Natural killer cell (primary cell): ENCODE results near the gene NFKBIA. TPM values are rescaled to one million over a fixed set of nuclear protein-coding genes. Genes with fewer than 3 reads are reported as not detected.
"Not testable (repeated sequence)": the region's sequence is repeated elsewhere in the genome, so short reads cannot be mapped to it uniquely, and the experiment has no call there.

ENCODE experiments used
- ATAC-seq, 3 donors: fragments of 150-1000 bp in 2 of 3; fragments of 200-7000 bp in 1 of 3; cut with Tn5 transposase; 1 replicate in 1 of 3; 2 replicates in 2 of 3; pipeline ENCODE4 v1.10.0; 2021; ENCODE audit warnings: mild to moderate bottlenecking in 2 of 3, moderate library complexity in 2 of 3
- DNase-seq, 2 donors: peaks; one replicate each; pipeline versions ENCODE4 v3.0.0 to v3.0.0-alpha.2; 2013 to 2021; ENCODE audit warnings: mixed read lengths in 1 of 2
- H3K27ac ChIP-seq: one replicate; pipeline ENCODE4 v1.5.1; 2013; ENCODE audit warnings: mild to moderate bottlenecking, low read length
- H3K27me3 ChIP-seq: one replicate; pipeline ENCODE4 v1.6.1; 2013; ENCODE audit warnings: low read length; ENCODE audit not compliant: control insufficient read depth, insufficient read depth
- H3K36me3 ChIP-seq: one replicate; pipeline ENCODE4 v1.6.1; 2013; ENCODE audit warnings: low read length; ENCODE audit not compliant: control insufficient read depth, insufficient read depth
- H3K4me1 ChIP-seq: one replicate; pipeline ENCODE4 v1.6.1; 2013; ENCODE audit warnings: low read length; ENCODE audit not compliant: control insufficient read depth, insufficient read depth
- H3K4me3 ChIP-seq: one replicate; pipeline ENCODE4 v1.5.1; 2013; ENCODE audit warnings: low read length
- H3K9me3 ChIP-seq: one replicate; pipeline ENCODE4 v1.6.1; 2013; ENCODE audit warnings: low read length; ENCODE audit not compliant: control insufficient read depth, insufficient read depth
- H3K27ac Mint-ChIP-seq, 2 donors: one replicate each; pipeline ENCODE4 v1.8.0; 2022; ENCODE audit warnings: mild to moderate bottlenecking in 2 of 2, mixed read lengths in 2 of 2, moderate library complexity in 1 of 2
- H3K27me3 Mint-ChIP-seq, 2 donors: one replicate each; pipeline ENCODE4 v1.8.0; 2022; ENCODE audit warnings: low read depth in 2 of 2, mixed read lengths in 2 of 2
- H3K36me3 Mint-ChIP-seq: one replicate; pipeline ENCODE4 v1.8.0; 2022; ENCODE audit warnings: mixed read lengths
- H3K4me1 Mint-ChIP-seq, 2 donors: one replicate each; pipeline ENCODE4 v1.8.0; 2022; ENCODE audit warnings: mixed read lengths in 2 of 2
- H3K4me3 Mint-ChIP-seq: one replicate; pipeline ENCODE4 v1.8.0; 2022; ENCODE audit warnings: mild to moderate bottlenecking, moderate library complexity, mixed read lengths
- H3K9me3 Mint-ChIP-seq, 2 donors: one replicate each; pipeline ENCODE4 v1.8.0; 2022; ENCODE audit warnings: mixed read lengths in 2 of 2
- CTCF ChIP-seq: fragments of 200-600 bp; IDR thresholded peaks from one replicate; pipeline ENCODE4 v1.8.0; 2022; ENCODE audit warnings: antibody characterized with exemption
- WGBS: methylation state at CpG from one replicate; pipeline ENCODE4 v1.1.7; 2013; ENCODE audit warnings: missing lambda C conversion rate; ENCODE audit not compliant: insufficient coverage; 5-methylcytosine and 5-hydroxymethylcytosine counted together
- intact Hi-C: fragments of 100-400 bp; cut with micrococcal nuclease; formaldehyde crosslinking; loops from one replicate; pipeline ENCODE4 v1.14.2; 2022
- total RNA-seq, 4 donors: library from RNA; stranded (reverse); fragments of 120-200 nt in 1 of 4; gene quantifications; one replicate each; pipeline versions ENCODE4 v1.2.3 to v1.2.4, GENCODE V29; 2013 to 2022

Gene NFKBIA
- total RNA-seq, 3 donors from 2014 or later (not counting 1 experiment from before 2014, with no cell fraction given), result 2,039 to 3,339 (median 2,499) TPM

DNA sequence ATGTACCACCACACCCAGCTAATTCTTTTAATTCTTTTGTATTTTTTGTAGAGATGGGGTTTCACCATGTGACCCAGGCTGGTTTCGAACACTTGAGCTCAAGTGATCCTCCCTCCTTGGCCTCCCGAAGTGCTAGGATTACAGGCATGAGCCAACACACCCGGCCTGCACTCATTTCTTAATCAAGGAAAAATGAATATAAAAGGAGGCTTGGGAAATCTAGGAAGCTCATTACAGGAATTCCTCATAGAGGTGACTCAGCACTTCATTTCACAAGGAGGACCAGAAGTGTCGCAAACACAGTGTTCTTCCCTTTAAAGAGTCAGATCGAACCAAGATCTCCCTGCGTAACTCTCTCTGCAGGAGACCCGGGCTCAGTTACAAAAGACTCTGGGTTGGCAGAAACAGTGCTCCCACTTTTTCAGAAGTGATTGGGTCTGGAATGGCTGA is 30.3 kb downstream of the NFKBIA start:
- no peaks in the 10 kb centered on the region for H3K4me1 ChIP-seq
- H3K4me3 Mint-ChIP-seq, result no peak overlapping the region
- H3K27ac Mint-ChIP-seq, result no peak overlapping the region
- intact Hi-C loops, result no loop called here
- DNase-seq (no peak), ATAC-seq (no peak)
- TF ChIP-seq CTCF, result no peak
- peaks cover 7% of the 10 kb centered on the region for H3K36me3 Mint-ChIP-seq
- no peak overlapping the region for H3K27ac ChIP-seq
- no peaks in the 10 kb centered on the region for H3K4me1 Mint-ChIP-seq
- no peaks in the 10 kb centered on the region for H3K27me3 ChIP-seq
- no peaks in the 10 kb centered on the region for H3K36me3 ChIP-seq
- H3K9me3 ChIP-seq, result peaks cover 3% of the 10 kb centered on the region
- H3K9me3 Mint-ChIP-seq, result peaks cover 0 to 4% of the 10 kb centered on the region in 2 donors
- WGBS, result 69% methylated on average over 7 of the region's 7 CpGs
- H3K27me3 Mint-ChIP-seq, result no peaks in the 10 kb centered on the region
- H3K4me3 ChIP-seq, result no peak overlapping the region

GRCh38 chr14:35373208-35373607 is 31.3 kb downstream of the NFKBIA start:
- H3K27ac Mint-ChIP-seq, H3K27ac ChIP-seq, H3K4me1 ChIP-seq, H3K4me1 Mint-ChIP-seq, DNase-seq, ATAC-seq, H3K27me3 Mint-ChIP-seq, intact Hi-C loops, H3K4me3 ChIP-seq, H3K4me3 Mint-ChIP-seq, H3K36me3 ChIP-seq, H3K9me3 Mint-ChIP-seq, H3K36me3 Mint-ChIP-seq, H3K9me3 ChIP-seq, H3K27me3 ChIP-seq: not testable (repeated sequence)
- 92% methylated on average over 11 of the region's 11 CpGs for WGBS

- Mint-ChIP-seq H3K4me1 (peaks cover 24% of the 10 kb centered on the region in 2 donors), H3K27ac (no peak overlapping the region)
Observed at GRCh38 chr14:35370969-35371368, 33.6 kb downstream of the NFKBIA start.

GRCh38 chr14:35369701-35370191 is 34.8 kb downstream of the NFKBIA start:
- Histone ChIP-seq H3K9me3 (peaks cover 3% of the 10 kb centered on the region), H3K27ac (no peak overlapping the region), H3K4me3 (no peak overlapping the region), H3K4me1 (peaks cover 38% of the 10 kb centered on the region), H3K27me3 (no peaks in the 10 kb centered on the region), H3K36me3 (no peaks in the 10 kb centered on the region)
- peaks cover 0 to 4% of the 10 kb centered on the region in 2 donors for H3K9me3 Mint-ChIP-seq
- no peak for TF ChIP-seq CTCF
- no peak for DNase-seq
- no peak overlapping the region for H3K4me3 Mint-ChIP-seq
- no peaks in the 10 kb centered on the region for H3K27me3 Mint-ChIP-seq
- peaks cover 7% of the 10 kb centered on the region for H3K36me3 Mint-ChIP-seq
- no peak for ATAC-seq
- 90% methylated on average over 24 of the region's 24 CpGs for WGBS
- intact Hi-C loops, result loop anchor here (5.0 kb wide), 1 partner anchor 37 kb away; no protein-coding TSS in a partner anchor
- H3K4me1 Mint-ChIP-seq, result peaks cover 24% of the 10 kb centered on the region in 2 donors
- no peak overlapping the region for H3K27ac Mint-ChIP-seq

More at GRCh38 chr14:35370969-35371368, 33.6 kb downstream of the NFKBIA start:
- DNase-seq (no peak), ATAC-seq (no peak)
- peaks cover 27% of the 10 kb centered on the region for H3K4me1 ChIP-seq
- no peak for TF ChIP-seq CTCF
- H3K27me3 ChIP-seq, result no peaks in the 10 kb centered on the region
- H3K4me3 Mint-ChIP-seq, result no peak overlapping the region
- no peak overlapping the region for H3K27ac ChIP-seq
- H3K9me3 Mint-ChIP-seq, result peaks cover 0 to 4% of the 10 kb centered on the region in 2 donors
- H3K36me3 ChIP-seq, result no peaks in the 10 kb centered on the region
- H3K27me3 Mint-ChIP-seq, result no peaks in the 10 kb centered on the region
- H3K4me3 ChIP-seq, result no peak overlapping the region
- WGBS, result 86% methylated on average over 1 of the region's 5 CpGs
- intact Hi-C loops, result no loop called here
- H3K36me3 Mint-ChIP-seq, result peaks cover 7% of the 10 kb centered on the region
- H3K9me3 ChIP-seq, result peaks cover 3% of the 10 kb centered on the region
